GM06990 (cell line): ENCODE results near the gene HES5.
A peak's percentile ranks its signal among the peaks of the same experiment; 100 is the strongest.
"Not testable (repeated sequence)": the region's sequence is repeated elsewhere in the genome, so short reads cannot be mapped to it uniquely, and the experiment has no call there.

Experiments used
- DNase-seq: peaks from one replicate; pipeline ENCODE4 v3.0.0-alpha.2; 2011; ENCODE audit not compliant: insufficient read length; ENCODE audit errors: extremely low read depth
- H3K27me3 ChIP-seq: replicated peaks from 2 replicates; pipeline ENCODE4 v1.6.0; 2011; ENCODE audit warnings: low read length; ENCODE audit not compliant: control insufficient read depth, insufficient read depth
- H3K36me3 ChIP-seq: 2 replicates; pipeline ENCODE4 v1.5.1; 2011; ENCODE audit warnings: low read length; ENCODE audit not compliant: control insufficient read depth, insufficient read depth
- H3K4me3 ChIP-seq: replicated peaks from 2 replicates; pipeline ENCODE4 v1.5.1; 2011; ENCODE audit warnings: low read depth, mild to moderate bottlenecking, control low read depth, low read length
- CTCF ChIP-seq: IDR thresholded peaks from 2 replicates; pipeline ENCODE4 v1.5.1; 2011; ENCODE audit warnings: low read length, control low read depth, mild to moderate bottlenecking, inconsistent platforms; ENCODE audit not compliant: insufficient read depth, poor library complexity, severe bottlenecking

Gene HES5

DNA sequence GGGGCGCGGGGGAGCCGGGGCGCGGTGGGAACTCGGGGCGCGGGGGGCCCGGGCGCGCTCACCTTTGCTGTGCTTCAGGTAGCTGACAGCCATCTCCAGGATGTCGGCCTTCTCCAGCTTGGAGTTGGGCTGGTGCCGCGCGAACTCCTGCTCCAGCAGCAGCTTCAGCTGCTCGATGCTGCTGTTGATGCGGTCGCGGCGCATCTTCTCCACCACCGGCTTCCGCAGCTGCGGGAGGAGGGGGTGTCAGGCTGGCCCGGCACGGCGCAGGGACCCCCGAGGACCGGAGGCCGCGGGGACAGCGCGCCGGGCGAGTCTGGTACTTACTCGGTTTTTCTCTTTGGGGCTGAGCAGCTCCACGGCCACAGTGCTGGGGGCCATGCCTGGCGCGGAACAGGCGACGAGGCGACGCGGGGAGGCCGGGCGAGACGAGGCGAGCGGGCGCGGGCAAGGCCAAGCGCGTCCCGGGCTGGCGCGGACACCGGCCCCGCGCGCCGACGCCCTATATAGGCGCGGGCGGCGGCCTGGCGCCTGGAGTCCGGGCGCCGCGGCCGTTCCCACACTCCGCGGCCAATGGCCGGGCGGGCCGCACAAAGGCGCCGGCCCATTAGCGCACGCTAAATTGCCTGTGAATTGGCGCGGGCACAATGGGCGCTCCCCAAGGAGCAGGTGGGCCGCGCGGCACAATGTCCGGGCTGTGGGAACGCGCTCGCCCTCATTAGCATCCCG, at the start of gene HES5:
Gene HES5 (minus strand): TSS at position 480 of the 729 bp plus-strand sequence. CDS start 99 bp downstream, at position 381.
- peak within 1 kb of the TSS; percentile 38 for H3K4me3 ChIP-seq
- TF ChIP-seq CTCF = no peak
- H3K27me3 ChIP-seq = peaks cover 2% of the 10 kb centered on the region; the same call in 1 of the 2 replicates
- H3K36me3 ChIP-seq = no peaks in the 10 kb centered on the region
- DNase-seq = no peak

DNA sequence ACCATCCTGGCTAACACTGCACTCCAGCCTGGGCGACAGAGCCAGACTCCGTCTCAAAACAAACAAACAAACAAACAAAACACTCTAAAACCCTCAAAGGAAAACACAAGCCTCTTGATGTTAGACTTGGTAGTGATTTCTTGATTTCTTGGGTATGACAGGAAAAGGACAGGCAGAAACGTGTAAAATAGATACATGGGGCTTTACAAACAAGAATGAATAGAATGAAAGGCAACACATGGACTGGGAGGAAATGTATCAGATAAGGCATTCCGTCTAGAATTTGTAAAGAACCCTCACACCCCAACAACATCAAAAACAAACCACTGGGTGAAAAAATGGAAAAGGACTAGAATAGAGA, 48.7 kb upstream of the HES5 start:
- Histone ChIP-seq H3K27me3 (no peaks in the 10 kb centered on the region), H3K4me3 (peak overlapping the region; percentile 63), H3K36me3 (peaks cover 3% of the 10 kb centered on the region)
- TF ChIP-seq CTCF = no peak
- DNase-seq = no peak

- peak; percentile 64 for DNase-seq
- H3K27me3 ChIP-seq, H3K36me3 ChIP-seq: not testable (repeated sequence)
- H3K4me3 ChIP-seq = peak overlapping the region; percentile 63
These were observed 47.6 kb upstream of the HES5 start for GRCh38 chr1:2577565-2578075.

- peak; percentile 61 for DNase-seq
- Histone ChIP-seq H3K36me3 (no peaks in the 10 kb centered on the region), H3K4me3 (peak overlapping the region; percentile 51), H3K27me3 (no peaks in the 10 kb centered on the region)
- no peak for TF ChIP-seq CTCF
These were observed 46.0 kb upstream of the HES5 start for GRCh38 chr1:2575801-2576663.

- Histone ChIP-seq H3K4me3 (no peak overlapping the region), H3K36me3 (no peaks in the 10 kb centered on the region), H3K27me3 (no peaks in the 10 kb centered on the region)
- DNase-seq = no peak
- no peak for TF ChIP-seq CTCF
These were observed 44.3 kb upstream of the HES5 start for GRCh38 chr1:2574350-2574749.
